ENCODE results near the gene HOXA13. TPM values are rescaled to one million over a fixed set of nuclear protein-coding genes. Genes with fewer than 3 reads are reported as not detected.

The HOXA13 gene
- total and polyA plus RNA-seq, 4 donors, result 0.02 TPM; not detected in 3

DNA sequence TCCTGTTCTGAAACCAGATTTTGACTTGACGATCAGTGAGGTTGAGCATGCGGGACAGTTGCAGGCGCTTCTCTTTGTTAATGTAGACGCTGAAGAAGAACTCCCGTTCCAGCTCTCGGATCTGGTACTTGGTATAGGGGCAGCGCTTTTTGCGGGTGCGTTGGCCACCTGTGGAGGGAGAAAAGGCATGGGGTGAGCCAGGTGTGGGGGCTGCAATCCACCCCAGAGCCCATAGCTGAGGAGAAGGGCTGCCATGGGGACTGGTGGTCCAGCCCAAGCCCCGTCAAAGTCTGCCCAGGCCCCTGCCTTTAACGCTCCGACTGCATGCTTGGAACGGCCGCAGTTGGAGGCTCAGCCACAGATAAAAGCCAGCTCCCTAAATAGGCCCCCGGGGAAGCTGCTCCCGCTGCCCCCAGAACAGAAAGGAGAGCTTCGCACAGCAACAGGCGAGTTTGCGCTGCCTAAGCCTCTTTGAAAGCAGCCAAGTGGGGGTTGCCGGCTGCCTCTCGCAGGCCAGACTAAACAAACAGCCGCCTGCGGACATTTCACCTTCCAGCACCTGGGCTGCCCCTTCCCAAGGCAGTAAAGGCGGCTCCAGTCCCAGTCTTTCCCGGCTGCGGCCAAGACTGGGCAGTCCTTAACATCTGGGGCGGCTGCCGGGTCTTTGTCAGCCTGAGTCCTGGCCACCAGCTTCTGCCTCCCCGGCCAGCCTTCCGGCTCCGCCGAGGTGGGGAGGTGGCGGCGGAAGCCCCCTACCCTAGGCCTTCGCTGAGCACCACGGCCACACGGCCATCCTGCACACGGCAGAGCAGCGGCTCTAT is 16.8 kb downstream of the HOXA13 start:
- peaks cover 0 to 4% (median 0%) of the 10 kb centered on the region in 4 donors for H3K9me3 ChIP-seq (ENCODE audit: control insufficient read depth in 4 of 4, low read length in 3 of 4)
- H3K27ac ChIP-seq (ENCODE audit: low read depth in 1 of 2, low read length in 2 of 2), result no peak overlapping the region
- TF ChIP-seq EGR1 (IDR thresholded peaks at IDR 0.05; ENCODE audit: low read depth in 2 of 2), result no peak
- TF ChIP-seq FOXA1 (IDR thresholded peaks at IDR 0.05), result no peak
- TF ChIP-seq JUND (IDR thresholded peaks at IDR 0.05), result no peak
- TF ChIP-seq, protein P1, sequence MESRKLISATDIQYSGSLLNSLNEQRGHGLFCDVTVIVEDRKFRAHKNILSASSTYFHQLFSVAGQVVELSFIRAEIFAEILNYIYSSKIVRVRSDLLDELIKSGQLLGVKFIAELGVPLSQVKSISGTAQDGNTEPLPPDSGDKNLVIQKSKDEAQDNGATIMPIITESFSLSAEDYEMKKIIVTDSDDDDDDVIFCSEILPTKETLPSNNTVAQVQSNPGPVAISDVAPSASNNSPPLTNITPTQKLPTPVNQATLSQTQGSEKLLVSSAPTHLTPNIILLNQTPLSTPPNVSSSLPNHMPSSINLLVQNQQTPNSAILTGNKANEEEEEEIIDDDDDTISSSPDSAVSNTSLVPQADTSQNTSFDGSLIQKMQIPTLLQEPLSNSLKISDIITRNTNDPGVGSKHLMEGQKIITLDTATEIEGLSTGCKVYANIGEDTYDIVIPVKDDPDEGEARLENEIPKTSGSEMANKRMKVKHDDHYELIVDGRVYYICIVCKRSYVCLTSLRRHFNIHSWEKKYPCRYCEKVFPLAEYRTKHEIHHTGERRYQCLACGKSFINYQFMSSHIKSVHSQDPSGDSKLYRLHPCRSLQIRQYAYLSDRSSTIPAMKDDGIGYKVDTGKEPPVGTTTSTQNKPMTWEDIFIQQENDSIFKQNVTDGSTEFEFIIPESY (IDR thresholded peaks at IDR 0.05), result no peak
- no peak for TF ChIP-seq GABPA (IDR thresholded peaks at IDR 0.05 in 1 of 2, conservative IDR thresholded peaks at IDR 0.05 in 1 of 2)
- TF ChIP-seq, protein P2, sequence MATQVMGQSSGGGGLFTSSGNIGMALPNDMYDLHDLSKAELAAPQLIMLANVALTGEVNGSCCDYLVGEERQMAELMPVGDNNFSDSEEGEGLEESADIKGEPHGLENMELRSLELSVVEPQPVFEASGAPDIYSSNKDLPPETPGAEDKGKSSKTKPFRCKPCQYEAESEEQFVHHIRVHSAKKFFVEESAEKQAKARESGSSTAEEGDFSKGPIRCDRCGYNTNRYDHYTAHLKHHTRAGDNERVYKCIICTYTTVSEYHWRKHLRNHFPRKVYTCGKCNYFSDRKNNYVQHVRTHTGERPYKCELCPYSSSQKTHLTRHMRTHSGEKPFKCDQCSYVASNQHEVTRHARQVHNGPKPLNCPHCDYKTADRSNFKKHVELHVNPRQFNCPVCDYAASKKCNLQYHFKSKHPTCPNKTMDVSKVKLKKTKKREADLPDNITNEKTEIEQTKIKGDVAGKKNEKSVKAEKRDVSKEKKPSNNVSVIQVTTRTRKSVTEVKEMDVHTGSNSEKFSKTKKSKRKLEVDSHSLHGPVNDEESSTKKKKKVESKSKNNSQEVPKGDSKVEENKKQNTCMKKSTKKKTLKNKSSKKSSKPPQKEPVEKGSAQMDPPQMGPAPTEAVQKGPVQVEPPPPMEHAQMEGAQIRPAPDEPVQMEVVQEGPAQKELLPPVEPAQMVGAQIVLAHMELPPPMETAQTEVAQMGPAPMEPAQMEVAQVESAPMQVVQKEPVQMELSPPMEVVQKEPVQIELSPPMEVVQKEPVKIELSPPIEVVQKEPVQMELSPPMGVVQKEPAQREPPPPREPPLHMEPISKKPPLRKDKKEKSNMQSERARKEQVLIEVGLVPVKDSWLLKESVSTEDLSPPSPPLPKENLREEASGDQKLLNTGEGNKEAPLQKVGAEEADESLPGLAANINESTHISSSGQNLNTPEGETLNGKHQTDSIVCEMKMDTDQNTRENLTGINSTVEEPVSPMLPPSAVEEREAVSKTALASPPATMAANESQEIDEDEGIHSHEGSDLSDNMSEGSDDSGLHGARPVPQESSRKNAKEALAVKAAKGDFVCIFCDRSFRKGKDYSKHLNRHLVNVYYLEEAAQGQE (IDR thresholded peaks at IDR 0.05), result no peak
- TF ChIP-seq TAF1 (conservative IDR thresholded peaks at IDR 0.05), result no peak
- TF ChIP-seq ATF3 (IDR thresholded peaks at IDR 0.05), result no peak
- TF ChIP-seq HNF4A (conservative IDR thresholded peaks at IDR 0.05), result no peak
- no peak for TF ChIP-seq SP1 (IDR thresholded peaks at IDR 0.05)
- no peak for TF ChIP-seq RAD21 (IDR thresholded peaks at IDR 0.05)
- TF ChIP-seq, protein P3, sequence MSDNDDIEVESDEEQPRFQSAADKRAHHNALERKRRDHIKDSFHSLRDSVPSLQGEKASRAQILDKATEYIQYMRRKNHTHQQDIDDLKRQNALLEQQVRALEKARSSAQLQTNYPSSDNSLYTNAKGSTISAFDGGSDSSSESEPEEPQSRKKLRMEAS (IDR thresholded peaks at IDR 0.05), result no peak
- TF ChIP-seq, protein P4, sequence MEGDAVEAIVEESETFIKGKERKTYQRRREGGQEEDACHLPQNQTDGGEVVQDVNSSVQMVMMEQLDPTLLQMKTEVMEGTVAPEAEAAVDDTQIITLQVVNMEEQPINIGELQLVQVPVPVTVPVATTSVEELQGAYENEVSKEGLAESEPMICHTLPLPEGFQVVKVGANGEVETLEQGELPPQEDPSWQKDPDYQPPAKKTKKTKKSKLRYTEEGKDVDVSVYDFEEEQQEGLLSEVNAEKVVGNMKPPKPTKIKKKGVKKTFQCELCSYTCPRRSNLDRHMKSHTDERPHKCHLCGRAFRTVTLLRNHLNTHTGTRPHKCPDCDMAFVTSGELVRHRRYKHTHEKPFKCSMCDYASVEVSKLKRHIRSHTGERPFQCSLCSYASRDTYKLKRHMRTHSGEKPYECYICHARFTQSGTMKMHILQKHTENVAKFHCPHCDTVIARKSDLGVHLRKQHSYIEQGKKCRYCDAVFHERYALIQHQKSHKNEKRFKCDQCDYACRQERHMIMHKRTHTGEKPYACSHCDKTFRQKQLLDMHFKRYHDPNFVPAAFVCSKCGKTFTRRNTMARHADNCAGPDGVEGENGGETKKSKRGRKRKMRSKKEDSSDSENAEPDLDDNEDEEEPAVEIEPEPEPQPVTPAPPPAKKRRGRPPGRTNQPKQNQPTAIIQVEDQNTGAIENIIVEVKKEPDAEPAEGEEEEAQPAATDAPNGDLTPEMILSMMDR (IDR thresholded peaks at IDR 0.05; ENCODE audit: low read depth, low read length, missing input control), result no peak
- no peak for TF ChIP-seq YY1 (IDR thresholded peaks at IDR 0.05)
- peaks cover 2 to 29% (median 15%) of the 10 kb centered on the region in 4 donors for H3K4me1 ChIP-seq (ENCODE audit: control insufficient read depth in 4 of 4, insufficient read depth in 4 of 4, low read length in 3 of 4)
- H3K27me3 ChIP-seq (ENCODE audit: control insufficient read depth in 4 of 4, insufficient read depth in 4 of 4, low read length in 3 of 4), result peaks cover 13 to 57% (median 27%) of the 10 kb centered on the region in 4 donors
- no peak overlapping the region for H3K4me3 ChIP-seq (ENCODE audit: low read depth in 1 of 3, low read length in 3 of 3)
- H3K36me3 ChIP-seq (ENCODE audit: control insufficient read depth in 4 of 4, insufficient read depth in 3 of 4, low read depth in 1 of 4, low read length in 3 of 4), result no peaks in the 10 kb centered on the region
- no peak for DNase-seq (ENCODE audit: low spot score)
- 11% methylated on average over 39 of the region's 39 CpGs for WGBS
- no peak overlapping the region for H3K9ac ChIP-seq (ENCODE audit: low read depth in 1 of 2, low read length in 2 of 2)

Data from liver (tissue), 9 donors.